HG03103 (cell line): ENCODE measurements around the gene OSBPL5.
"Not testable (repeated sequence)": the region's sequence is repeated elsewhere in the genome, so short reads cannot be mapped to it uniquely, and the experiment has no call there.

ENCODE experiments used
- ATAC-seq: cut with Tn5 transposase; IDR thresholded peaks from one replicate; pipeline ENCODE4 v1.9.1; 2021; ENCODE audit warnings: low read depth; ENCODE audit not compliant: unreplicated experiment

Gene OSBPL5

GRCh38 chr11:3089236-3090061 lies 75.7 kb downstream of the OSBPL5 start:
- ATAC-seq = no peak

GRCh38 chr11:3088806-3089205 lies 76.3 kb downstream of the OSBPL5 start:
- ATAC-seq = no peak

DNA sequence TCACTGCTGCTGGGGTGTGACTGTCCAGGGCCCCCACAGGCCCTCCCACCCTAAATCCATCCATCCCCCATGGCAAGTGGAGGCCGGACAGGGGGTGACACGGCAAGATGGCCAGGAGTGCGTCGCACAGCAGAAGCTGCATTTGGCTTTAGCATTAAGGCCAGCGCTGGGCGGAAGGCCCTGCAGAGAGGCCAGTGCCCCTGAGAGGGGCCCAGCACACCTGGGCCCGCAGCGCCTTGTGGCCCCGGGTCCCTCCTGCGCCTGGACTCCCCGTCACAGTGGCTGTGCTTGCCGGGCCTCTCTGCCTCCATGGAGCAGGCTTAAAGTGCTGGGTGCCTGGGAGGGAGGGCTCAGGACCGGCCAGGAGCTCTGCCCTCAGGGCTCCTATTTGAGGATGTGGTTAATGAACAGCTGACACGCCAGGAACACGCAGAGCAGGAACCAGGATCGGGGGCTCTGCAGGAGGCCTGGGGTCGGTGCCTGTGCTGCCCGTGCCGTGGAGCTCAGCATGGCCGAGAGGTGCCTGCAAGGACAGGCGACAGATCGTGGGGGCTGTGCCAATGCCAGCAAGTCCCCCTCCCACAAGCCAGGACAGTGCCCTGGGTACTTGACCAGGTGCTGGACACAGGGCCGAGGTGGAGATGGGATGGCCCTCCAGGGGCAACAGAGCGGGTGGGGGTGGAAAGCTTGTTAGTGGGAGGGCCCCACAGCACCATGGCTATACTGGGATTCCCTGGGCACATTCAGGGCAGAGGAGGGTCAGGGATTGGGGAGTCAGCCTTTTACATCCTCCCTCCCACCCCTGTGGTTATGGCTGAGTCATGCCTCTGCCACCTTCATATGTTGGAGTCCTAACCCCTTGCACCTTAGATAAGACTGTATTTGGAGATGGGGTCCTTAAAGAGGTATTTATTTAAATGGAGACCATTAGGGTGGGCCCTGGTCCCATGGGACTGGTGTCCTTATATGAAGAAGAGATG lies 77.0 kb downstream of the OSBPL5 start:
- no peak for ATAC-seq

GRCh38 chr11:3087373-3087772 lies 77.7 kb downstream of the OSBPL5 start:
- no peak for ATAC-seq

DNA sequence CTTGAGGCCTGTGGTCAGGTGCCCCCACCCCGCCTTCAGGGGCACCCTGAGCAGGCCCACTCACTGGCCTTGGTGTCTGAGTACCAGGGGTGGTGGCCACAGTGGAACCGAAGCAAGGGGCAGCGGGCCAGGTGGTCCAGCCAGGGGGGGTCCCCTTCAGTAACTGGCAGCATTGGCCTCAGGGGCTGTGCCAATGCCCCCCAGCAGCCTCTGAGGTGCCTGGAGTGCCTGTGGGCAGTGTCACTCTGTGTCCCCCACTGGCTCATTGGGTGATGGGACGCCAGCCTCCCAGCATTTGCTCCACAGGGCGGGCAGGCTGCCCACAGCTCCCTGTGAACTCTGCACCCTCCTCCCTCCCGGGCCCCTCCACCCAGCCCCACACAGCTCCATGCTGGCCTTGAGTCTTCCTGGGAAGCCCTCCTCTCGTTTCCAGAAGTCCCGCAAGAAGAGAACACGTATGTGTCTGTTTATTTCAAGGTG lies 78.4 kb downstream of the OSBPL5 start:
- no peak for ATAC-seq

DNA sequence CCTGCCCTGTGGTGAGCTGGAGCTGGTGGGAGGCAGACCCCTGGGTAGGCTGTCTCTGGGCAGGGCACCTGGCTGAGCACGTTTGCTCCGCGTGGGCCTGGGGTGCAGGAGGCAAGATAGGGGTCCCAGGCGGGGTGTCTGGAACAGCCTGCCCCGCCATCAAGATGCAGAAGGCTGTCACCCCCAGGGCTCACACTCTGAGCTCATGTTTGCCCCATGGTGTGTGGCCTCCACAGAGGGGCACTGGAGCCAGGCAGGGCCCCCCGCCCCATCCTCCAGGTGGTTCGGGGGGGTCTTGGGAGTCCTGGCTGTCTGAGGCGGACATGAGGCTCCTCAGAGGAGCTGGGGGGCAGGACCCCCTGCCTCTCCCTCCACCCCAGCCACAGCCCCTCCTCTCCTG lies 79.0 kb downstream of the OSBPL5 start:
- ATAC-seq = no peak

DNA sequence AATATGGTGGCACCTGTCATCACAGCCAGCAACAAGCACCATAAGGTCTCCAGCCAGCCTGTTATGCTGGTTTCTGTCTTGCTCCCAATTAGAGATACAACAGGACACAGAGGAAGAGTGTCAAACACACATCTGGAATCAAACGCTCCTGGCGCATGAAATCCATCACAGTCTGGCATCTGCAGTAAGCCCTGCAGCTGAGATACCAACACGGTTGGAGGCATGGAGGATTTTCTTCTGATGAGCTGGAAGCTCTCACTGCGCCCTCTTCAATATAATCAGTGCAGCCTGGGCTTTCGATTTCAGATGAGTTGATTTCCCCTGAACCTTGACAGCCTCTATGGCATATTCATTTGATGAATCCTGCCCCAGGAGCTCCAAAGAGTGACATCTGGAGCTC lies 80.1 kb downstream of the OSBPL5 start:
- ATAC-seq = no peak

- ATAC-seq = no peak
Measured at GRCh38 chr11:3083321-3083720, 81.8 kb downstream of the OSBPL5 start.

DNA sequence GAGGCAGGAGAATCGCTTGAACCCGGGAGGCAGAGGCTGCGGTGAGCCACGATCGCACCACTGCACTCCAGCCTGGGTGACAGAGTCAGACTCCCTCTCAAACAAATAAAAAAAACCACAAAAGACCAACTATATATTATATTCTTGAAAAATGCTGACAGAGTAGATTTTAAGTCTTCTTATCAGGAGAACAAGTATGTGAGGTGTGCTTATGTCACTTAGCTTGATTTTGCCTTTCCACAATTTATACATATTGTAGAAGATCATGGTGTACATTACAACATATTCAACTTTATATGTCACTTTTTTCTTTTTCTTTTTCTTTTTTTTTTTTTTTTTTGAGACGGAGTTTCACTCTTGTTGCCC lies 83.7 kb downstream of the OSBPL5 start:
- ATAC-seq = no peak

- no peak for ATAC-seq
Measured at GRCh38 chr11:3080733-3081385, 84.3 kb downstream of the OSBPL5 start.

GRCh38 chr11:3080104-3080503 lies 85.0 kb downstream of the OSBPL5 start:
- ATAC-seq = no peak

GRCh38 chr11:3077846-3078440 lies 87.2 kb downstream of the OSBPL5 start:
- ATAC-seq = no peak

DNA sequence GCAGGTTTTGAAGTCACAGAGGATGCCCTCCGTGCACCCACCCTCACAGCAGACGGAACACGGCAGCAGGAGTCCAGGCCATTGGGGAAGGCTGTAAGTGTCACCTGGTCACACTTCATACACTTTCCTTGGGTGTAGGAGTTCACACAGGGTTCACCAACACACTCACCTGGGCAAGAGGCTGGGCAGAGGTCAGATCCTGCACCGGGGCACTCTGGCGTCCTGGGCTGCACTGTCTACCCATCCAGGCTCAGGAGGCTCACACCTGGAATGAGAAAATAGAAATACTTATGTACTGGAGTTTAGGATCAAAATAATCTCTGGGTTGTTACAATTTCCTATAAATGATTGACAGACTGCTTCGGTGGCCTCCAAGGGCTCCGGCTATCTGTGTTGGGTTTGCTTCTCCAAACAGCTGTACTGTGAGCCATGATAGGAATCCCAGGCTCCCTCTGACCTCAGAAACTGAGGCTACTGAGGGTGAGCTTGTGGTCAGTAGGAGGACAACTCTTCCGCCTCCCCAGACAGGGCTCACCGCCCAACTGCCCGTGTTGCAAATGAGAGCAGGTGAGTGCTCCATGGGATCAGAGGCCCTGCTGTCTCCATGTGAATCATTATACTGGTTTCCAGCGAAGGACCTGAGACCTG lies 87.8 kb downstream of the OSBPL5 start:
- ATAC-seq = no peak

DNA sequence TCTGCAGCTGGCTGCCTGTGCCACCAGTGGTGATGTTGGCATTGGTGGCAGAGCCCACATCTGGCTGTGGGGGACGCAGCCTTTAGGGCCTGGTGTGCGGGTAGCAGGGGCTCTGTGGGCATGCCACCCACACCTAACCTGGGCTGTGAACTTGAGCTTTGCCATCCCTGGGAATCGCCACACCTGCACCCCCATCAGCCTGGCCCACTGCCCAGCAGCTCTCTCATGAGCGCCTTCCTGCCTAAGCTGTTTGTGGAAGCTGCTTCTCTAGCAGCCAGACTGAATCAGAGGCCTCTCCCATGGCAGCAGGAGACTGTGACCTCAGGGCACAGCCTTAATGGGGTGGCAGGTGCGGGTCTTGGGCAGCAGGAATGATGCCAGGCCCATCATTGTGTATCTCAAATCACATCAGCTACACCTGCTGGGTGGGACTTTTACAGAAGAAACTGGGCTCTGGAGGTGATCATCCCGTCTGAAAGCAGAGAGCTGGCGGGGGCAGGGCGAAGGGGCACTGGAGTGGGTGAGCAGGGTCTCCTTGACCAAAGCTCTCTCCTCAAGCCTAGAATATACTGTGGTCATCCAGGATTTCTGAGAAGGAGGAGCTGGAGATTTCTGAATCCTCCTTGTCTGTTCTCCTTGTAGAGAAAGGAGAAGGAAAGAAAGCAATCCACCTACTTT lies 90.1 kb downstream of the OSBPL5 start:
- ATAC-seq = no peak

GRCh38 chr11:3073029-3073435 lies 92.1 kb downstream of the OSBPL5 start:
- no peak for ATAC-seq

GRCh38 chr11:3069425-3069824 lies 95.7 kb downstream of the OSBPL5 start:
- ATAC-seq = no peak

GRCh38 chr11:3066308-3066707 lies 98.8 kb downstream of the OSBPL5 start:
- ATAC-seq = not testable (repeated sequence)

- ATAC-seq = not testable (repeated sequence)
Measured at GRCh38 chr11:3064709-3065108, 100.4 kb downstream of the OSBPL5 start.

DNA sequence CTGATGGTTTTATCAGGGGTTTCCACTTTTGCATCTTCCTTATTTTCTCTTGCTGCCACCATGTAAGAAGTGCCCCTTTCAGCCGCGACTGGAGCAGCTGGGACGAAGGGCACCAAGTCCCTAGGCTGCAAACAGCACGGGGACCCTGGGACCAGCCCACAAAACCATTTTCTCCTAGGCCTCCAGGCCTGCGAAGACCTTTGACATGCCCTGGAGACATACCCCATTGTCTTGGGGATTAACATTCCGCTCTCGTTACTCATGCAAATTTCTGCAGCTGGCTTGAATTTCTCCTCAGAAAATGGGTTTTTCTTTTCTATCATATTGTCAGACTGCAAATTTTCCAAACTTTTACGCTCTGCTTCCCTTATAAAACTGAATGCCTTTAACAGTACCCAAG lies 101.2 kb downstream of the OSBPL5 start:
- not testable (repeated sequence) for ATAC-seq
